Activated T-helper 9 cell treated with anti-CD3 and anti-CD28 coated beads, Interleukin-2, amount 50 U/mL, for 16 hours (primary cell): Measurements from ENCODE around the gene CAMTA1.

Source experiments
- DNase-seq: peaks from one replicate; pipeline ENCODE4 v3.0.0-alpha.2; 2020; ENCODE audit warnings: low read depth

CAMTA1 gene

GRCh38 chr1:7515904-7516303, 730.6 kb downstream of the CAMTA1 start:
- DNase-seq: no peak

- no peak for DNase-seq
Measured at GRCh38 chr1:7516341-7516740, 731.1 kb downstream of the CAMTA1 start.

DNA sequence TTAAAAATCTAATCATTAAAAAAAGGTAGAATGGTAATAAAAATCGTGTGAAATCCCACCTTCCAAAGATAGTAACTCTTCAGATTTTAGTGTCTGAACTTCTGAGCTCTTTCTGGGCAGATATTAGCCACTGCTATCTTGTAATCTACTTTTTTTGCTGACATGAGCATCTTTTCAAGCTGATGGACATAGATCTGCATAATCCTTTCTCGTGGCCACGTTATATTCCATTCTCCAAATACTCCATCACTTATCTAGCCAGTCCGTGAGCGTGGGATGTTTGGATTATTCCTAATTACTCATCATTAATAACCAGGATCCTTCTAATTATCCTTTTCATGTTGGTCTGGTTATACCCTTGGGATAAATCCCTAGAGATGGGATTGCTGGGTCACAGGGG, 731.7 kb downstream of the CAMTA1 start:
- no peak for DNase-seq

- DNase-seq: no peak
Measured at GRCh38 chr1:7517611-7518330, 732.5 kb downstream of the CAMTA1 start.

DNA sequence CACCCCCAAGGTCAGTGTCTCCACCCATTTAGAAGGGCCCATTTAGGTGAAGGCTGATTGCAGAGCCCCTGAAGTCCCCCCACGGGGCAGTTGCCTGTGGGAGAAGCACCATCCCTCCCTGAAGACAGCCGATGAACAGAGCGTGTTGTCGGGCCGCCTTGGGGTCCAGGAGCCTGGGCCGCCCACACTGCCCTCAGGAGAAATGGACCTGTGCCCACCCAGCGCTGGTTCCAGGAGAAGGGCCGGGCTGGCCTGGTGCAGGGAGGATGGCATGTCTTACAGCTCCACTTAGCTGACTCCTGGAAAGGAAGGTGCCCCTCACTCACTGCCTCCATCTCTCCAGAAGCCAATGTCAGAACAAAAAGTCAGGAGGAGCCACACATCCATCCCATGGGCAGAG, 733.2 kb downstream of the CAMTA1 start:
- no peak for DNase-seq

DNA sequence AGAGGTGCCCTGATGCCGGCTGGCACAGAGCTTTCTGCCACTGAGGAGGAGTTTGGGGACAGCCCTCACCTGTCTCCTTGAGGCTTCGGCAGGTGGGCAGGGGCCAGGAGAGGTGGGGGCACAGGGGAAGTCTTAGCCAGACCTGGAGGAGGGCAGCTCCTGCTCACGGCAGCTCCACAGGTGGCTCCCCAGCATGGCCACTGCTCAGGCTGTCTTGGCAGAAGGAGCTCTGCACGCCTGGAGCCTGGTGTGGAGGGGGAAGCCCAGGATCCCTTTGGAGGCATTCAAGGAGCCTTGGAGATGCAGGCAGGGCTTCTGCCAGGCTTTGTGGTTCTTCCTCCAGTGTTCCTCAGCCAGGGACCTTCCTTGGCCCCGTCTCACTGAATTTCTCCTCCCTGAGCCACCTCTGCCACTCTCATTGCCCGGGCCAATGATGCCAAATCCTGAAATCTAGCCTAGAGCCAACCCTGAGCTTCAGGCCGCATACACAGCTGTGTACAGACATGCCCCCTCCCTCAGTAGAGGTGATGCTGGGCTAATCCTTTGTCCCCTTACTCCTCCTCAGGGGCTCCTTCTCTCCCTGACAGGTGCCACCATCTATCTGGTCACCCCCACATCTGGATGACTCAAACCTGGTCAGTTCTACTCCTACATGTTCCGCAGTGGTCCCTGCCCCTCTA, 734.1 kb downstream of the CAMTA1 start:
- no peak for DNase-seq

- no peak for DNase-seq
Measured at GRCh38 chr1:7519861-7520395, 734.7 kb downstream of the CAMTA1 start.

DNA sequence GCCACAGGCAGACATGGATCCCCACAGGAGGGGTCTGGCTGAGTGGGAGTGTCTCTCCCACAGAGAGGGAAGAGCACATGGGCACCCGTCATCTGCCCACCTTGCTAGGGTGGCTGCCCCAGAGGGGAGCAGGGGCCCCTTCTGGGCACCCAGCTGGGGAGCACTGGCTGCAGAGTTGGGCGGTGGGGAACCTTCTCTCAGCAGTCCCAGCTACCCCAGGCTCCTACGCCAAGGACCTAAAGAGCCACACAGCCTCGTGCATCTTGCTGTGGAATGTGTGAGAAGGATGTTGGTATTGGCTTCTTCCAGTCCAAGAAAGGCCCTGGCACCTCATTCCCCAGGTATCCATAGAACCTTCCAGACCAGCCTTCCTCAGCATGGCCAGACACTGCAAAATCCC, 735.2 kb downstream of the CAMTA1 start:
- no peak for DNase-seq

DNA sequence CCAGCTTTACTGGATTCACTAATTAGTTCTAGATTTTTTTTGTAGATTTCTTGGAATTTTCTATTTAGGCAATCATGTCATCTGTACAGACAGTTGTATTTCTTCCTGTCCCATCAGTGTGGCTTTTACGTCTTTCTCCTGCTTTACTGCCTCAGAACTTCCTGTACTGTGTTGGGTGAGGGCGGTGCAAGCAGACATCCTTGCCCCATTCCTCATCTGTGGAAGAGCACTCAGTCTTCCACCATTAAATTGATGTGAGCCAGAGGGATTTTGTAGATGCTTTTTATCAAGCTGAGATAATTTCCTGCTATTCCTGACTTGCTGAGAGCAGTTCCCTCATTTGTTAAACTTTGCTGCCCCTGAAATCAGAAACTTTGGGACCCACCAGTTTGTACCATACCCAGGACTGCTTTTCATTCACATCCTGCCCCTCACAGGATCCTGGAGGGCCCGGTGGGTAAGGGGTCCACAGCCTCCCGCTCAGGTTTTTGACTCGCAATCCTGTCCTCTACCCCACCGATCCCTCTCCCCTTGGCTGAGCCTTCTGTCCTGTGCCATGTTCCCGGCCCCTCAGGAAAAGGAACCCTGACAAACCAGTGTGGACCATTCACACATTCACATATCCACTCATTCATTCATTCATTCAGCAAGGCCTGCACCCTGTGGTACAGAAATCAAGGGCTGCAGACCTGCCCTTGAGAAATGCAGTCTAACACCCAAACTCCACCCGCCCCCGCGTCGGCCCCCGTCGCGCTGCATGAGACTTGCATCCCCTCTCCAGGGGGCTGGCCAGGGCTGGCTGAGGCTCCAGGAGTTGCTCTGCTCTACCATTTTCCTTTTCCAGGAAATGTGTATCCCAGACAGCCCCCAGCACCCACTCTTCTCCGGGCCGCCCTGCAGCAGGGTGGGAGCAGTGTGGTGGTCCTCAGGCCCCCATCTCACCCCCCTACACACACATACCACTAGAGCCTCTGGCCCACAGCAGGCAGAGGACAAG, 739.4 kb downstream of the CAMTA1 start:
- DNase-seq: no peak

GRCh38 chr1:7525338-7526063, 740.2 kb downstream of the CAMTA1 start:
- no peak for DNase-seq

DNA sequence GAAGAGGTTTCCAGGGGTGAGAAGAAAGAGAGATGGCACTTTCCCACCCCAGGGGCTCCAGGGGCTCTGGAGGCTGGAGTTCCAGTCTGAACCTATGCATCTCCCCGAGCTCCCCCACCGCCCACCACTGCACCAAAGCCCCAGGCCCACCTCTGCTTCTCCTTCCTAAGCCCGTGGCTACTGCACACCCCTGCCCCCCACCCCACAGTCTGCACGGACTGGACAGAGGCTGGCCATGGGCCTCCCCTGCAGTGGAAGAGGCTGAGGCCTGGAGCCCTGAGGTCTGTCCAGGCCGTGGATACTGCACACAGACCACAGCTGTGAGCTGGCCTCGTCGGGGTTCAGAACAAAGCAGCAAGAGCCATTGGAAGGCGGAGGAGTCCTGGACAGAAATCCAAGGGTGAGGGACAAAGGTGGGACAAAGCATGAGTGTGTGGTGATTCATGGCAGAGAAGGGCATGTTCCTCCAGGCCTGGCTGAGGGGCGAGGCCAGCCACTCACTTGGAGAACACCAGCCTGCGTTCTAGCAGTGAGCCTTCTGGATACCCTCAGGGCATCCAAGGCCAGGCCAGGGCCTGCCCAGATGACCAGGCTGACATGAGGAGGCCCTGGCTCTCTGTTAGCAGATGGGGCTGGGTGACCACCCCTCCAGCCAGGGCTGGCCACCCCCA, 741.1 kb downstream of the CAMTA1 start:
- no peak for DNase-seq

- no peak for DNase-seq
Measured at GRCh38 chr1:7526867-7527732, 741.8 kb downstream of the CAMTA1 start.

- DNase-seq: no peak
Measured at GRCh38 chr1:7527733-7528045, 742.4 kb downstream of the CAMTA1 start.

GRCh38 chr1:7528386-7529198, 743.3 kb downstream of the CAMTA1 start:
- DNase-seq: no peak

DNA sequence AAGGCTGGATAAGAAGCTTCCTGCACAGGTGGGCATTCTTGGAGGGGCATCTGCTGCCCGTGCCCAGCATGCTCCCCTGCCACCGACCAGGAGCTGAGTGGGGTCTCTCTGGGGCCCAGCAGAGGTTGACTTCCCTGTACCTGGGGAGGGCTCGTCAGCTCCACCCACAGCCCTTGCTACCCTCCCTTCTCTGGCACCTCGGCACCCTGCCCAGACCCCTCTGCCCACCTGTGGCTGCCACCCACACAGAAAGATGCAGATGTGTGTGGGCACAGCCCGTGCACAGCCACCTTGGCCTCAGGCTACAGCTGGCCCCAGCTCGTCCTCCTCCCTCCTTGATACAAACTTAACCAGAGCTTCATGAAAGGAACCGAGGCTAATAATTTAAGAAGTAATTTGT, 744.7 kb downstream of the CAMTA1 start:
- DNase-seq: no peak

DNA sequence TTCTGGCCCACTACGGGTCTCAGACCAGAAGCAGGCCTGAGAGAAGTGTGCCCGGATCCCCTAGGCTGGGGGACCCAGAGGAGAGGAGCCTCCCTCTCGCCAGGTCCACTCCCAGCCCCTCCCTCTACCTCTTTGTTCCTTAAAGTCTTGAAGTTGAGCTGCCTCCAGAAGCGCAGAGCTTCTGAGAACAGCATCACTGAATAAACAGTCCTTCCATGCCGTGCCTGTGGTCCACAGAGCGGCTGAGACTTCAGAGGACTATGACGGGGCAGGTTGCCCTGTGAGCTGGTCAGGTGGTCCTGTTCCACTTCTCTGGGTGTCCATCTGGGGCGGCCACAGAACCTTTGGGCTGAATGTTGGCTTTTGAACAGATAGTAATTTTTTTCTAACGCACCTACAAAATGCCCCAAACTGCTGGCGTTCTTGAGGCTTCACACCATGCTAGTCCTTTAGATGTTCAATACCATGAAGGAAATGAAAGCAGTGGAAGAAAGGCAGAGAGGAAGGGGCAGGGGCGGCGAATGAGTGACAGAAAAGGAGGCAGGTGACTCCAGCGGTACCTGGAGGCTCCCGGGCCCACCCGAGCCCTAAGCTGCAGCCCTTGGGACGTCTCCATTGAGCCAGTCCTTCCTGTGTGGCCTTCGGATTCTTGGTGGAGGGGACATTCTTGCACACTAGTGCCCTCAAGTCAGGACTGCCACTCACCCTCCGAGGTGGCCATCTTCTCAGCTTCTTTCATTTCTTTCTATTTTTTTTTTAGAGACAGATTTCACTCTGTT, 746.5 kb downstream of the CAMTA1 start:
- DNase-seq: no peak

- DNase-seq: no peak
Measured at GRCh38 chr1:7533006-7533405, 747.8 kb downstream of the CAMTA1 start.

DNA sequence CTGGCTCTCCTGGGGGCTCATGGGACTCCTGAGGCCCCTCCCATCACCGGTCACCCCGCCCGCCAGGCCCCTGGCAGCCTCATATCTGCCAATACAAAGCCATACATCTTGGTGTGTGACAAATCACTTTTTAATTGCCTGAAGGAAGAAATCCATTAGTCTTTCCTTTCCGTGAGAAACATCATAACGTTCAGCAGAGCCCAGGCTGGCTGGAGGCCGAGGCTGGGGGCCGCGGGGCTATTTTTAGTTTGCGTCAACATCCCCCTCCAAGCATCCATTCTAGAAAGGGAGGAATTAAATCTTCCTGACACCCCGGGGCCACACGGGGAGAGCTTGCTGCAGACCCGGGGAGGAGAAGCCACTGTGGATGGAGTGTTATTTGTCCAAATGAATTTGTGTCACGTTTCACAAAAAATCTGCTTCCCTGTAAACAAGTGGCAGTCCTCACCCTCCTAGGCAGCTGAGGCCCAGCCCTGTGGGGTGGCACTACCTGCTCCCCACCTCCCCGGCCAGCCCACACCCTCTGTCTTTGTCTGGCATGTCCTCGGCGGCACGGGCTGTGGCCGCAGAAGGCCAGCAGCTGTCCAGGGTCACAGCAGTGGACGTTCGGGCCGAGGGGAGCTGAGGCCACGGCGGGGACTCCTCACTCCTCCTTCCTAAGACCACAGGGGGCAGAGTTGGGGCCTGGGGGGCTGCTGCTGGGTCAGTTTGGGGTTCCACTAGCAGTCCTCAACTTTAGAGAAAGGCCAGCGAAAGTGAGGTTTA, 749.0 kb downstream of the CAMTA1 start:
- DNase-seq: no peak
